K562 (cell line): ENCODE measurements around the gene OPCML. TPM values are rescaled to one million over a fixed set of nuclear protein-coding genes. Genes with fewer than 3 reads are reported as not detected.

Experiments
- ATAC-seq: fragments of 200-7000 bp; cut with Tn5 transposase; 3 replicates; pipeline ENCODE4 v1.9.1; 2020; ENCODE audit warnings: moderate library complexity
- BruUV-seq: library from RNA; stranded (reverse); fragments of 400-500 nt; replicated peaks from 2 replicates; lab custom pipeline; 2021; lab: Mats Ljungman, UMichigan
- CTCF ChIA-PET: fragments of 300-600 bp; formaldehyde crosslinking; extraction: SDS; loops from one replicate; lab custom pipeline; 2021; ENCODE audit warnings: low intra/inter-chr PET ratio; lab: Yijun Ruan, JAX
- POLR2A ChIA-PET: fragments of 300-600, 350-650 bp; sonication (Branson Sonifier 250); formaldehyde crosslinking; extraction: SDS; loops from one replicate; lab custom pipeline; 2021; ENCODE audit warnings: antibody characterized with exemption, inconsistent platforms; lab: Yijun Ruan, JAX
- DNase-seq, 4 experiments: peaks; one replicate each; pipeline versions ENCODE4 v3.0.0 to v3.0.0-alpha.2; 2011 to 2018; ENCODE audit warnings: low spot score in 3 of 4, mixed read lengths in 3 of 4; ENCODE audit errors: extremely low read depth in 1 of 4
- FAIRE-seq: peaks from 2 replicates; lab custom pipeline; 2011; peaks lifted over from hg19 to GRCh38; lab: Jason Lieb, UNC
- H2AFZ ChIP-seq: 2 replicates; pipeline ENCODE4 v1.6.0; 2011; ENCODE audit warnings: low read depth, low read length, control low read depth, inconsistent platforms
- H3K27ac ChIP-seq: fragments of 200-600 bp; 3 replicates; pipeline ENCODE4 v1.8.0; 2011; ENCODE audit warnings: low read depth, mild to moderate bottlenecking, control low read depth, inconsistent platforms, low read length, moderate library complexity, mixed read lengths; ENCODE audit errors: extremely low read depth
- H3K27me3 ChIP-seq, 2 experiments: fragments of 300-600 bp in 1 of 2; 2 replicates in 1 of 2; 3 replicates in 1 of 2; pipeline versions ENCODE4 v1.6.0 to v1.8.0; 2011; ENCODE audit warnings: inconsistent platforms in 2 of 2, low read length in 2 of 2, mild to moderate bottlenecking in 1 of 2, mixed read lengths in 1 of 2, moderate library complexity in 1 of 2; ENCODE audit not compliant: control insufficient read depth in 2 of 2, insufficient read depth in 2 of 2
- H3K36me3 ChIP-seq: fragments of 300-600 bp; 3 replicates; pipeline ENCODE4 v1.8.0; 2011; ENCODE audit warnings: mild to moderate bottlenecking, low read length, inconsistent platforms; ENCODE audit not compliant: control insufficient read depth, insufficient read depth
- H3K4me1 ChIP-seq, 2 experiments: fragments of 200-600 bp in 1 of 2; replicated peaks in 1 of 2; 2 replicates in 1 of 2; 3 replicates in 1 of 2; pipeline versions ENCODE4 v1.5.1 to v1.8.0; 2011; ENCODE audit warnings: inconsistent platforms in 2 of 2, low read length in 2 of 2, mild to moderate bottlenecking in 1 of 2, mixed read lengths in 1 of 2, moderate library complexity in 1 of 2; ENCODE audit not compliant: control insufficient read depth in 2 of 2, insufficient read depth in 2 of 2
- H3K4me2 ChIP-seq: 2 replicates; pipeline ENCODE4 v1.6.1; 2011; ENCODE audit warnings: low read length, control low read depth, inconsistent platforms, mixed read lengths; ENCODE audit not compliant: insufficient read depth
- H3K4me3 ChIP-seq: fragments of 200-600 bp; sonication (generic), shearing (Covaris generic); 2 replicates; pipeline ENCODE4 v1.5.1; 2016; ENCODE audit warnings: control low read depth, inconsistent platforms
- H3K79me2 ChIP-seq: fragments of 200-600 bp; 3 replicates; pipeline ENCODE4 v1.8.0; 2011; ENCODE audit warnings: low read length, inconsistent platforms; ENCODE audit not compliant: control insufficient read depth, insufficient read depth
- H3K9ac ChIP-seq, 2 experiments: 2 replicates each; pipeline versions ENCODE4 v1.6.0 to v1.6.1; 2011; ENCODE audit warnings: low read depth in 2 of 2, low read length in 2 of 2, control low read depth in 1 of 2, inconsistent platforms in 1 of 2, mild to moderate bottlenecking in 1 of 2, mixed read lengths in 1 of 2; ENCODE audit not compliant: insufficient read depth in 1 of 2
- H3K9me1 ChIP-seq: one replicate; pipeline ENCODE4 v1.6.0; 2011; ENCODE audit warnings: inconsistent platforms, mild to moderate bottlenecking, low read length, moderate library complexity; ENCODE audit not compliant: control insufficient read depth, insufficient read depth
- H3K9me3 ChIP-seq: replicated peaks from 2 replicates; pipeline ENCODE4 v1.5.1; 2011; ENCODE audit warnings: low read depth, low read length, inconsistent platforms; ENCODE audit not compliant: control insufficient read depth, insufficient read depth
- H4K20me1 ChIP-seq: replicated peaks from 2 replicates; pipeline ENCODE4 v1.6.1; 2011; ENCODE audit warnings: low read length, inconsistent platforms, mixed read lengths; ENCODE audit not compliant: control insufficient read depth, insufficient read depth
- ETV1 ChIP-seq: fragments of 450-650 bp; conservative IDR thresholded peaks from 2 replicates; pipeline ENCODE4 v1.6.1; 2016; ENCODE audit warnings: missing genetic modification characterization, control low read depth, low read depth, missing compliant biosample characterization
- FIP1L1 ChIP-seq: fragments of 200-400 bp; formaldehyde crosslinking; IDR thresholded peaks from 2 replicates; pipeline ENCODE4 v1.6.1; 2018; ENCODE audit warnings: mild to moderate bottlenecking, low read depth, low read length; ENCODE audit not compliant: poor library complexity, severe bottlenecking
- FOXJ3 ChIP-seq: sonication (generic); formaldehyde crosslinking; IDR thresholded peaks from 2 replicates; pipeline ENCODE4 v1.4.0; 2020; ENCODE audit warnings: mild to moderate bottlenecking, missing genetic modification reagents
- HDAC2 ChIP-seq: fragments of 450-650 bp; IDR thresholded peaks from 2 replicates; pipeline ENCODE4 v1.6.1; 2016; ENCODE audit warnings: mild to moderate bottlenecking
- MAX ChIP-seq: sonication (generic); formaldehyde crosslinking; IDR thresholded peaks from 2 replicates; pipeline ENCODE4 v1.9.0; 2022; ENCODE audit warnings: mild to moderate bottlenecking, missing genetic modification reagents
- PCBP1 ChIP-seq: fragments of 200-400 bp; formaldehyde crosslinking; IDR thresholded peaks from 2 replicates; pipeline ENCODE4 v1.6.1; 2018; ENCODE audit warnings: mild to moderate bottlenecking, low read depth, low read length; ENCODE audit not compliant: poor library complexity, severe bottlenecking
- SFPQ ChIP-seq: fragments of 200-400 bp; formaldehyde crosslinking; IDR thresholded peaks from 2 replicates; pipeline ENCODE4 v1.6.1; 2017; ENCODE audit warnings: mild to moderate bottlenecking, low read depth, low read length, moderate library complexity
- TARDBP ChIP-seq: fragments of 450-650 bp; IDR thresholded peaks from 2 replicates; pipeline ENCODE4 v1.6.1; 2016
- TSC22D4 ChIP-seq: fragments of 450-650 bp; IDR thresholded peaks from 2 replicates; pipeline ENCODE4 v1.6.1; 2016; ENCODE audit warnings: missing genetic modification characterization, missing biosample characterization, control low read depth
- ZNF12 ChIP-seq: sonication (generic); formaldehyde crosslinking; IDR thresholded peaks from 2 replicates; pipeline ENCODE4 v1.4.0; 2020; ENCODE audit warnings: mild to moderate bottlenecking, missing genetic modification reagents
- ZNF133 ChIP-seq: fragments of 250-450 bp; sonication (Bioruptor Pico); IDR thresholded peaks from 2 replicates; pipeline ENCODE4 v1.4.0; 2020; ENCODE audit warnings: mild to moderate bottlenecking
- WGBS: fragments of 100-300 bp; shearing (Covaris generic); methylation state at CpG from one replicate; pipeline ENCODE4 v1.1.6; 2016; ENCODE audit warnings: low coverage, mixed read lengths; ENCODE audit not compliant: insufficient coverage; ENCODE audit errors: missing lambda C conversion rate; 5-methylcytosine and 5-hydroxymethylcytosine counted together
- in situ Hi-C: fragments of 300-500 bp; cut with MboI; formaldehyde crosslinking; loops from 4 replicates; pipeline ENCODE4 v1.15.0; 2018; ENCODE audit warnings: inconsistent platforms, mixed read lengths
- intact Hi-C: fragments of 100-400 bp; cut with micrococcal nuclease; formaldehyde crosslinking; loops from 2 replicates; pipeline ENCODE4 v1.14.2; 2022
- polyA plus RNA-seq, 8 experiments: library from polyadenylated mRNA; depleted of rRNA in 4 of 8; stranded (reverse) in 5 of 8; unstranded in 3 of 8; fragments of >200 nt; fragmentation: Nextera tagmentation in 2 of 8; fragmentation: Illumina TruSeq in 1 of 8; extraction: Ambion mirVana in 2 of 8; extraction: Trizol in 1 of 8; gene quantifications; 2 replicates each; pipeline versions ENCODE4 v1.2.1 to v1.2.3, GENCODE V29; 2011 to 2014; ENCODE audit warnings: inconsistent platforms in 1 of 8, missing spikeins in 1 of 8
- total RNA-seq, 7 experiments: library from RNA; depleted of rRNA in 6 of 7; stranded (reverse); fragments of >200 nt in 6 of 7; fragmentation: Illumina TruSeq in 2 of 7; extraction: Trizol in 2 of 7; gene quantifications; 2 replicates each; pipeline versions ENCODE4 v1.2.1 to v1.2.3, GENCODE V29; 2011 to 2021; ENCODE audit warnings: low replicate concordance in 1 of 7
- TF ChIP-seq, protein P1 (sequence below), 2 experiments: fragments of 200-800 bp in 1 of 2; sonication (Bioruptor generic) in 1 of 2; sonication (generic) in 1 of 2; formaldehyde crosslinking in 1 of 2; IDR thresholded peaks in 1 of 2; conservative IDR thresholded peaks in 1 of 2; 2 replicates each; pipeline versions ENCODE4 v1.5.0 to v1.6.1; 2016 to 2020; ENCODE audit warnings: missing compliant biosample characterization in 1 of 2, missing genetic modification characterization in 1 of 2, missing genetic modification reagents in 1 of 2

OPCML gene
- total and polyA plus RNA-seq, 9 of the 15 experiments (the other 6 are each of a cell fraction or from before 2014, with no cell fraction given): not detected

GRCh38 chr11:133149698-133150097, 382.6 kb downstream of the OPCML start:
- Histone ChIP-seq H3K27me3 (no peaks in the 10 kb centered on the region), H3K27ac (no peak overlapping the region), H3K4me2 (no peak overlapping the region), H3K36me3 (no peaks in the 10 kb centered on the region), H3K79me2 (no peaks in the 10 kb centered on the region), H3K9ac (no peak overlapping the region), H4K20me1 (no peaks in the 10 kb centered on the region), H3K4me3 (no peak overlapping the region), H3K9me3 (no peaks in the 10 kb centered on the region), H3K9me1 (no peaks in the 10 kb centered on the region), H3K4me1 (no peaks in the 10 kb centered on the region), H2AFZ (no peak overlapping the region)
- ChIA-PET CTCF (no interaction called here), POLR2A (no interaction called here)
- no peak for ATAC-seq
- no peak for FAIRE-seq
- no TSS peak for BruUV-seq
- 7% methylated on average over 3 of the region's 5 CpGs for WGBS
- intact Hi-C loops (no loop called here), in situ Hi-C loops (loop anchor here (25.0 kb wide), 1 partner anchor 688 kb away; the partner anchor contains the start of gene SPATA19)
- no peak for DNase-seq
- TF ChIP-seq TARDBP (no peak), ZNF133 (no peak), ETV1 (no peak), FIP1L1 (no peak), TSC22D4 (tag) (no peak), HDAC2 (no peak), PCBP1 (no peak), MAX (no peak), SFPQ (no peak), FOXJ3 (CRISPR knock-in tag) (no peak), ZNF12 (CRISPR knock-in tag) (no peak)
- TF ChIP-seq, protein P1, sequence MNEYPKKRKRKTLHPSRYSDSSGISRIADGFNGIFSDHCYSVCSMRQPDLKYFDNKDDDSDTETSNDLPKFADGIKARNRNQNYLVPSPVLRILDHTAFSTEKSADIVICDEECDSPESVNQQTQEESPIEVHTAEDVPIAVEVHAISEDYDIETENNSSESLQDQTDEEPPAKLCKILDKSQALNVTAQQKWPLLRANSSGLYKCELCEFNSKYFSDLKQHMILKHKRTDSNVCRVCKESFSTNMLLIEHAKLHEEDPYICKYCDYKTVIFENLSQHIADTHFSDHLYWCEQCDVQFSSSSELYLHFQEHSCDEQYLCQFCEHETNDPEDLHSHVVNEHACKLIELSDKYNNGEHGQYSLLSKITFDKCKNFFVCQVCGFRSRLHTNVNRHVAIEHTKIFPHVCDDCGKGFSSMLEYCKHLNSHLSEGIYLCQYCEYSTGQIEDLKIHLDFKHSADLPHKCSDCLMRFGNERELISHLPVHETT (CRISPR knock-in tag; conservative IDR thresholded peaks at IDR 0.05 in 1 of 2, IDR thresholded peaks at IDR 0.05 in 1 of 2): no peak
